ENCODE measurements around the gene RAB28.

DNA sequence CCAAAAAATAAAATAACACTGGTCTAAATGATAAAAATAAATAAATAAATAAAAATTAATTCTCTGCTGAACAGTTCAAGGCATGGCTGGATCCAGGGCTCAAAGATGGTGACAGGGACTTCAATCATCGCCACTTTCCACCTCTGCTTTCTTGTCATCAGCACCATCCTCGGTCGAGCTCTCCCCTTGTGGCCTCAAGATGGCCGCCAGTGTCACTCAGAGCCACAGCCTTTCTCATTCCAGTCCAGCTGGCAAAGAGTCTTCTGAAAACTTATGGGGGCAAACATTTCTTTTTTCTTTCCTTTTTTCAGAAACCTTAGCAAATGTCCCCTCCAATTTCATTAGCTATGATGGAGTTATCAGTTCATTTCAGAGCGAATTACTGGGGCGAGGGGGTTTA, 119.5 kb downstream of the RAB28 start:
- no peak for TF ChIP-seq POLR2A (IDR thresholded peaks at IDR 0.05; ENCODE audit: low read depth)
- TF ChIP-seq, protein P1, sequence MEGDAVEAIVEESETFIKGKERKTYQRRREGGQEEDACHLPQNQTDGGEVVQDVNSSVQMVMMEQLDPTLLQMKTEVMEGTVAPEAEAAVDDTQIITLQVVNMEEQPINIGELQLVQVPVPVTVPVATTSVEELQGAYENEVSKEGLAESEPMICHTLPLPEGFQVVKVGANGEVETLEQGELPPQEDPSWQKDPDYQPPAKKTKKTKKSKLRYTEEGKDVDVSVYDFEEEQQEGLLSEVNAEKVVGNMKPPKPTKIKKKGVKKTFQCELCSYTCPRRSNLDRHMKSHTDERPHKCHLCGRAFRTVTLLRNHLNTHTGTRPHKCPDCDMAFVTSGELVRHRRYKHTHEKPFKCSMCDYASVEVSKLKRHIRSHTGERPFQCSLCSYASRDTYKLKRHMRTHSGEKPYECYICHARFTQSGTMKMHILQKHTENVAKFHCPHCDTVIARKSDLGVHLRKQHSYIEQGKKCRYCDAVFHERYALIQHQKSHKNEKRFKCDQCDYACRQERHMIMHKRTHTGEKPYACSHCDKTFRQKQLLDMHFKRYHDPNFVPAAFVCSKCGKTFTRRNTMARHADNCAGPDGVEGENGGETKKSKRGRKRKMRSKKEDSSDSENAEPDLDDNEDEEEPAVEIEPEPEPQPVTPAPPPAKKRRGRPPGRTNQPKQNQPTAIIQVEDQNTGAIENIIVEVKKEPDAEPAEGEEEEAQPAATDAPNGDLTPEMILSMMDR (IDR thresholded peaks at IDR 0.05), result no peak
